Naive thymus-derived CD8-positive, alpha-beta T cell (primary cell): ENCODE results near the gene ETNK2. TPM values are rescaled to one million over a fixed set of nuclear protein-coding genes. Genes with fewer than 3 reads are reported as not detected.

ENCODE experiments used
- ATAC-seq, 2 donors: fragments of 150-1000 bp; cut with Tn5 transposase in 1 of 2; sonication (Bioruptor Pico), chemical (Tn5 transposase) in 1 of 2; 1 replicate in 1 of 2; 2 replicates in 1 of 2; pipeline ENCODE4 v1.10.0; 2021; ENCODE audit warnings: mild to moderate bottlenecking in 2 of 2, moderate library complexity in 2 of 2
- POLR2A ChIA-PET: fragments of 350-600 bp; sonication (Branson Sonifier 250); formaldehyde crosslinking; loops from one replicate; lab custom pipeline; 2021; ENCODE audit warnings: antibody characterized with exemption; lab: Charles Lee
- DNase-seq, 10 donors: peaks; one replicate each; pipeline versions ENCODE4 v3.0.0 to v3.0.0-alpha.2; 2020 to 2022
- H3K27ac Mint-ChIP-seq, 10 donors: one replicate each; pipeline ENCODE4 v1.8.0; 2020 to 2022; ENCODE audit warnings: mild to moderate bottlenecking in 10 of 10, mixed read lengths in 10 of 10, moderate library complexity in 4 of 10, inconsistent platforms in 1 of 10
- H3K27me3 Mint-ChIP-seq, 5 donors: one replicate each; pipeline ENCODE4 v1.8.0; 2021 to 2022; ENCODE audit warnings: mixed read lengths in 5 of 5
- H3K36me3 Mint-ChIP-seq, 3 donors: one replicate each; pipeline ENCODE4 v1.8.0; 2020 to 2022; ENCODE audit warnings: mixed read lengths in 3 of 3, mild to moderate bottlenecking in 2 of 3, inconsistent platforms in 1 of 3
- H3K4me1 Mint-ChIP-seq, 4 donors: one replicate each; pipeline ENCODE4 v1.8.0; 2021 to 2022; ENCODE audit warnings: mixed read lengths in 4 of 4
- H3K4me3 Mint-ChIP-seq, 10 donors: one replicate each; pipeline ENCODE4 v1.8.0; 2020 to 2022; ENCODE audit warnings: mild to moderate bottlenecking in 10 of 10, mixed read lengths in 10 of 10, moderate library complexity in 6 of 10, inconsistent platforms in 1 of 10
- H3K9me3 Mint-ChIP-seq, 9 donors: one replicate each; pipeline ENCODE4 v1.8.0; 2020 to 2022; ENCODE audit warnings: mixed read lengths in 9 of 9, mild to moderate bottlenecking in 3 of 9, inconsistent platforms in 1 of 9, moderate library complexity in 1 of 9
- polyA plus RNA-seq, 3 donors: library from polyadenylated mRNA; unstranded; fragments of 300-500 nt; fragmentation: Illumina TruSeq; gene quantifications; one replicate each; pipeline ENCODE4 v1.2.3, GENCODE V29; 2021
- total RNA-seq, 8 experiments: library from RNA in 2 of 8; stranded (reverse) in 2 of 8; gene quantifications; one replicate each; pipeline ENCODE4 v1.2.3 and lab custom pipeline; 2021 to 2026

Gene ETNK2
- total and polyA plus RNA-seq, 5 experiments from 2014 or later, result 3.8 to 5.2 (median 4.2) TPM

DNA sequence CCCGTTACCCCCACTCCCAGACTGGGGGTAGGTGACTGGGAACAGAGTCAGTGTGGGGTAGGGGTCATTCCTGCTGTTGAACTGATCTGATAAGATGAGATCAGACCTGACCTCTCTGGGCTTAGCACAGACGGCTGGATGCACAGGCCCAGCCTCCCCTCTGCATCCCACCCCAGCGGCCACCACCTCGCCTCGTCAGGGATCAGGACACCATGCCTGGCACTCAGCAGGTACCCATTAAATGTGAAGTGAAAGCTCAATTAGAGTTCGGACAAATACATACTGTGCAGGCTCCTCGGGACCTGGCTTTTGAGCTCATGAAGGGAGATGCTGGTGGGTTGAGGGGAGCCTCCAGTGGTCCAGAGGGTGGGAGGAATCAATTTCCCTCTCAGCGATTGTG lies 63.2 kb downstream of the ETNK2 start:
- POLR2A ChIA-PET, result no interaction called here
- Mint-ChIP-seq H3K4me3 (no peak overlapping the region), H3K4me1 (peaks cover 0 to 12% (median 0%) of the 10 kb centered on the region in 4 donors), H3K36me3 (no peaks in the 10 kb centered on the region), H3K27ac (no peak overlapping the region), H3K9me3 (no peaks in the 10 kb centered on the region), H3K27me3 (peaks cover 0 to 5% (median 0%) of the 10 kb centered on the region in 5 donors)
- ATAC-seq (no peak), DNase-seq (no peak)

- POLR2A ChIA-PET, result no interaction called here
- Mint-ChIP-seq H3K36me3 (no peaks in the 10 kb centered on the region), H3K4me3 (no peak overlapping the region), H3K27me3 (peaks cover 0 to 10% (median 0%) of the 10 kb centered on the region in 5 donors), H3K9me3 (no peaks in the 10 kb centered on the region), H3K27ac (peak overlapping the region in 2 of 10 donors; percentile 46 to 52), H3K4me1 (peaks cover 0 to 12% (median 0%) of the 10 kb centered on the region in 4 donors)
- ATAC-seq, result no peak
- DNase-seq, result peak in 1 of 10 donors; percentile 57
Observed at GRCh38 chr1:204087893-204088528, 63.8 kb downstream of the ETNK2 start.

- H3K9me3 Mint-ChIP-seq, result no peaks in the 10 kb centered on the region
- ATAC-seq (no peak), DNase-seq (no peak)
- peaks cover 0 to 17% (median 2%) of the 10 kb centered on the region in 5 donors for H3K27me3 Mint-ChIP-seq
- peak overlapping the region in 1 of 10 donors; percentile 46 for H3K27ac Mint-ChIP-seq
- POLR2A ChIA-PET, result no interaction called here
- peaks cover 0 to 9% (median 0%) of the 10 kb centered on the region in 4 donors for H3K4me1 Mint-ChIP-seq
- H3K4me3 Mint-ChIP-seq, result no peak overlapping the region
- H3K36me3 Mint-ChIP-seq, result no peaks in the 10 kb centered on the region
Observed at GRCh38 chr1:204087181-204087892, 64.5 kb downstream of the ETNK2 start.

- no peak for ATAC-seq
- H3K27me3 Mint-ChIP-seq, result peaks cover 0 to 32% (median 6%) of the 10 kb centered on the region in 5 donors
- H3K27ac Mint-ChIP-seq, result no peak overlapping the region
Observed at GRCh38 chr1:204085876-204086275, 66.0 kb downstream of the ETNK2 start.

DNA sequence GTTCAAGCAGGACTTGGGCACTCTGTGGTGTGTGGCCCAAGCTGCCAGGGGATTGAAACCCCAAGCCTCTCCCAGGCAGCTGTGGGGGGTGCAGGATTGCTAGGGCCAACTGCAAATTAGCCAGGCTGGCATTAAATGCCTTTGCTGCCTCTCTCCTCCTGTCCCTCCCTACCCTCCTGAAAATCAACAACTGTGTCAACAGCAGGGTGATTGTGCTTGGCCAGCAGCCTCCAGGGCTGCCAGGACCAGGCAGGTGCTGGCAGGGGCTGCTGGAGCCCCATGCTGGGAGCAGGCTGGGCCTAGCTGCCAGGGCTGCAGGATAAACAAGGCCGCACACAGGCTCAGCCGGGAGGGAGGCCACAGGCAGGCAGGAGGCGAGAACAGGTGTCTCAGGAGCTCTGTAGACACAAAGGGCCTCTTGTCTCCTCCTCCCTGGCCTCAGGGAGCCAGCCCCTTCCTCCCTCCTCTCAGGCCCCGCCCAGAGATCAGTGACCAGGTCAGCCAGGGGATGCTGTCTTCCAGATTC lies 67.5 kb downstream of the ETNK2 start:
- H3K36me3 Mint-ChIP-seq, result no peaks in the 10 kb centered on the region
- H3K27me3 Mint-ChIP-seq, result peaks cover 2 to 32% (median 10%) of the 10 kb centered on the region in 5 donors
- H3K4me1 Mint-ChIP-seq, result peaks cover 0 to 11% (median 1%) of the 10 kb centered on the region in 4 donors
- no peak for DNase-seq
- no peaks in the 10 kb centered on the region for H3K9me3 Mint-ChIP-seq
- peak overlapping the region in 1 of 10 donors; percentile 59 for H3K27ac Mint-ChIP-seq
- ATAC-seq, result no peak
- H3K4me3 Mint-ChIP-seq, result no peak overlapping the region
- POLR2A ChIA-PET, result no interaction called here

More at GRCh38 chr1:204085876-204086275, 66.0 kb downstream of the ETNK2 start:
- DNase-seq, result no peak
- H3K36me3 Mint-ChIP-seq, result no peaks in the 10 kb centered on the region
- no peak overlapping the region for H3K4me3 Mint-ChIP-seq
- H3K4me1 Mint-ChIP-seq, result peaks cover 0 to 6% (median 1%) of the 10 kb centered on the region in 4 donors
- POLR2A ChIA-PET, result no interaction called here
- no peaks in the 10 kb centered on the region for H3K9me3 Mint-ChIP-seq

GRCh38 chr1:204083491-204083890 lies 68.4 kb downstream of the ETNK2 start:
- H3K4me3 Mint-ChIP-seq, result no peak overlapping the region
- H3K9me3 Mint-ChIP-seq, result no peaks in the 10 kb centered on the region
- ATAC-seq (no peak), DNase-seq (no peak)
- peaks cover 0 to 11% (median 1%) of the 10 kb centered on the region in 4 donors for H3K4me1 Mint-ChIP-seq
- H3K36me3 Mint-ChIP-seq, result no peaks in the 10 kb centered on the region
- H3K27ac Mint-ChIP-seq, result peak overlapping the region in 2 of 10 donors; percentile 20 to 37
- POLR2A ChIA-PET, result no interaction called here
- peaks cover 2 to 38% (median 13%) of the 10 kb centered on the region in 5 donors for H3K27me3 Mint-ChIP-seq

GRCh38 chr1:204081791-204082513 lies 69.9 kb downstream of the ETNK2 start:
- peak in 1 of 10 donors; percentile 36 for DNase-seq
- H3K4me1 Mint-ChIP-seq, result peaks cover 0 to 8% (median 1%) of the 10 kb centered on the region in 4 donors
- H3K9me3 Mint-ChIP-seq, result no peaks in the 10 kb centered on the region
- peaks cover 7 to 53% (median 26%) of the 10 kb centered on the region in 5 donors for H3K27me3 Mint-ChIP-seq
- no peak overlapping the region for H3K4me3 Mint-ChIP-seq
- ATAC-seq, result no peak
- H3K27ac Mint-ChIP-seq, result no peak overlapping the region
- POLR2A ChIA-PET, result no interaction called here
- no peaks in the 10 kb centered on the region for H3K36me3 Mint-ChIP-seq

DNA sequence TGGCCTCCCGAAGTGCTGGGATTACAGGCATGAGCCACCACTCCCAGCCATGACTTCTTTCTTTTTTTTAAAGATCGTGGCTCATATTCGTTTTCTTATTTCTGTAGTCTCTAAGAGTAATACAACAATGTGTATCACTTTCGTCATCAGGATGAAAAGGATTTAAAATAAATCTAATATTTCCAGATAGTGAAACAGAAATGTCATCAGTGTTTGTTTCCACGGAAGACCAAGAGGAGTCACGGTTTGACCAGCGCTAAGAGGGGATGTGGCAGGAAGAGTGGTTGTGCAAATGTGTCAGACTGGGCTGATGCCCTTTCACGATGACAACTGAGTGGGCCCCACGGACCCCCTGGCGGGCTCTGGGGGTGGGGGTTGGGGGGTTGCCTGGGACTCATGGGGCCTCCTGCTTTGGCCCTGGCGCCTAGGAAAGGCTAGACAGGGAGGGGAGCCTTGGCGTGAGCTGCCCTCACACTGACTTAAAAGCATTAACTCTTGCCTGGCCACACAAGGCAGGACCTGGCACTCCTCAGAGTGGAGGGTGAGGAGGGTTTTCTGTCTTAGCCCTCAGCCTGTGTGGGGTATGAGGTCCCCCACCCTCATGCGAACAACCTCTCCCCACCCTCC lies 70.6 kb downstream of the ETNK2 start:
- H3K4me1 Mint-ChIP-seq, result peaks cover 0 to 12% (median 1%) of the 10 kb centered on the region in 4 donors
- DNase-seq (peak in 1 of 10 donors; percentile 42), ATAC-seq (no peak)
- no peaks in the 10 kb centered on the region for H3K9me3 Mint-ChIP-seq
- POLR2A ChIA-PET, result no interaction called here
- no peak overlapping the region for H3K27ac Mint-ChIP-seq
- peaks cover 7 to 60% (median 30%) of the 10 kb centered on the region in 5 donors for H3K27me3 Mint-ChIP-seq
- no peak overlapping the region for H3K4me3 Mint-ChIP-seq
- no peaks in the 10 kb centered on the region for H3K36me3 Mint-ChIP-seq

Other genes starting within 250 kb of the ETNK2 start
- gene SOX13, start 78.9 kb downstream of the ETNK2 start, total RNA-seq, result under 1 TPM; 0.29 to 0.77 TPM
- gene SOX13, start 78.9 kb downstream of the ETNK2 start, polyA plus RNA-seq, result under 1 TPM in 2 of 3 donors, not detected in 1; 0.32 to 0.50 TPM
- not detected for gene REN, start 14.3 kb upstream of the ETNK2 start, total RNA-seq
- gene REN, start 14.3 kb upstream of the ETNK2 start, polyA plus RNA-seq, result not detected
- not detected for gene KISS1, start 44.4 kb upstream of the ETNK2 start, total RNA-seq
- gene KISS1, start 44.4 kb upstream of the ETNK2 start, polyA plus RNA-seq, result not detected
- gene GOLT1A, start 61.9 kb upstream of the ETNK2 start, total RNA-seq, result not detected
- under 1 TPM; 0.32 to 0.88 (median 0.79) TPM for gene GOLT1A, start 61.9 kb upstream of the ETNK2 start, polyA plus RNA-seq
- gene PLEKHA6, start 207.9 kb upstream of the ETNK2 start, total RNA-seq, result 1 to 10 TPM; 1.2 to 2.0 TPM
- gene PLEKHA6, start 207.9 kb upstream of the ETNK2 start, polyA plus RNA-seq, result under 1 TPM in 1 of 3 donors, not detected in 2; 0.02 TPM